HEK293T (cell line): ENCODE results near the gene NEDD9.

Experiments
- ELF4 ChIP-seq: fragments of 450-650 bp; IDR thresholded peaks from 2 replicates; pipeline ENCODE4 v1.6.1; 2017; ENCODE audit warnings: antibody characterized with exemption
- FOXM1 ChIP-seq: fragments of 450-650 bp; IDR thresholded peaks from 2 replicates; pipeline ENCODE4 v1.6.1; 2017; ENCODE audit warnings: mild to moderate bottlenecking, borderline replicate concordance
- SP1 ChIP-seq: fragments of 450-650 bp; IDR thresholded peaks from 2 replicates; pipeline ENCODE4 v1.6.1; 2017
- SUZ12 ChIP-seq: fragments of 450-650 bp; IDR thresholded peaks from 2 replicates; pipeline ENCODE4 v1.6.1; 2016; ENCODE audit warnings: mild to moderate bottlenecking
- TF ChIP-seq, protein P1 (sequence below): fragments of 450-650 bp; IDR thresholded peaks from 2 replicates; pipeline ENCODE4 v1.6.1; 2016

DNA sequence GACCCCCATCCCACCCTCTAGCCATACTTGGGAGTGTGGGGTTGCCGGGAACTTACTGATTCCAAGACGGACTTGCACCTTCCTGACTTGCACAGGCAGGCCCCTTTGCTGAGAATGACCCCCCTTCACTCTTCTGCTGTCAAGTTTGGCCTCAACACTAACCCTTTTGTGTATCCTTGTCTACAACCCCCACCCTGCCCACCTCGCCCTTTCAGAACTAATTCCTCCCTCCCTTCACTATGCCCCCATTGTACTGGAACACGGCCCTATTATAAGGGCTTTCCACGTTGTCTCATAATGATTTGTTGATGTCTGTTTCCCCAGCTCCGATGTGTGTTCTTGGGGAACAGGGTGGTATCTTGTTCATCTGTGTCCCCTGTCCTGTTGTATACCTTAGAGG is 4.4 kb upstream of the NEDD9 start:
- TF ChIP-seq, protein P1, sequence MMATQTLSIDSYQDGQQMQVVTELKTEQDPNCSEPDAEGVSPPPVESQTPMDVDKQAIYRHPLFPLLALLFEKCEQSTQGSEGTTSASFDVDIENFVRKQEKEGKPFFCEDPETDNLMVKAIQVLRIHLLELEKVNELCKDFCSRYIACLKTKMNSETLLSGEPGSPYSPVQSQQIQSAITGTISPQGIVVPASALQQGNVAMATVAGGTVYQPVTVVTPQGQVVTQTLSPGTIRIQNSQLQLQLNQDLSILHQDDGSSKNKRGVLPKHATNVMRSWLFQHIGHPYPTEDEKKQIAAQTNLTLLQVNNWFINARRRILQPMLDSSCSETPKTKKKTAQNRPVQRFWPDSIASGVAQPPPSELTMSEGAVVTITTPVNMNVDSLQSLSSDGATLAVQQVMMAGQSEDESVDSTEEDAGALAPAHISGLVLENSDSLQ = no peak
- TF ChIP-seq FOXM1 = no peak
- TF ChIP-seq ELF4 = no peak
- TF ChIP-seq SP1 = no peak
- TF ChIP-seq SUZ12 = no peak
